Measurements from ENCODE around the gene BTBD9. TPM values are rescaled to one million over a fixed set of nuclear protein-coding genes. Genes with fewer than 3 reads are reported as not detected.

Gene BTBD9
- total RNA-seq, 1 experiment from 2014 or later, result 6.5 TPM

- no peak for DNase-seq (ENCODE audit: low read depth)
Measured at GRCh38 chr6:38555606-38556005, 84.1 kb downstream of the BTBD9 start.

- DNase-seq (ENCODE audit: low read depth), result peak; percentile 65
Measured at GRCh38 chr6:38554700-38555413, 84.9 kb downstream of the BTBD9 start.

DNA sequence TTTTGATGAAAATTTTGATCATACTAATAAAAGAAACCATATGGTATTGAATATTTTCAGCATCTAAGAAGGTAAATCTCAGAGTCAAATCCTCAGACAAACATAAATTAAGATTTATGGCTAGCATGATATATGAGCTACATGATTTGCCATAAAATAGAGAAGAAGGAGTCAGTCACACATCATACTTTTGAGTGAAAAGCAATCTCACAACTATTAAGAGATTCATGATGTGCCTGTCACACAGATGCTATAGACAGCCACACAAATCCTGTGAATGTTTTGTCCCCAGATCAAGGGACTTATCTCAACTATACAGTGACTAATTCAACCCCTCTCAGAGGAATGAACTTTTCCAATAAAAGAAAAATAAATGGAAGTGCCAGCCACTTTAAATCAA lies 85.7 kb downstream of the BTBD9 start:
- DNase-seq (ENCODE audit: low read depth), result no peak

DNA sequence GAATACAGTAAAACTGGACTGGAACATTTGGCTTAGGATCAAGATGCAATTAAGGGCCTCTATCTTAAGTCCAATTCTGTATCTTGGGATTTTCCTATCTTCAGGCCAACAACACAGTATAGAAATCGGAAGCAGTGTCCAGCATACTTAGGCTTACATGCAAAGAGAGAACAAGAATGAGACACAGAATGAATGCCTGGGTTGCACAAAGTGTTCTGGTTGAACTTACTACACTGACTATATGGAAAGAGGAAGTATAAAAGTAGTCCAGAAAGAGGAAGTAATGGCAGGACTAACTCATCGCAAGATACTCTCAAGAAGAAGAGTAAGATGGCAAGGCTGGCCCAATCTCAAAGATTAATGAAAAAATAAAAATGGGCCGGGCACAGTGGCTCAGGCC lies 87.6 kb downstream of the BTBD9 start:
- DNase-seq (ENCODE audit: low read depth), result no peak

DNA sequence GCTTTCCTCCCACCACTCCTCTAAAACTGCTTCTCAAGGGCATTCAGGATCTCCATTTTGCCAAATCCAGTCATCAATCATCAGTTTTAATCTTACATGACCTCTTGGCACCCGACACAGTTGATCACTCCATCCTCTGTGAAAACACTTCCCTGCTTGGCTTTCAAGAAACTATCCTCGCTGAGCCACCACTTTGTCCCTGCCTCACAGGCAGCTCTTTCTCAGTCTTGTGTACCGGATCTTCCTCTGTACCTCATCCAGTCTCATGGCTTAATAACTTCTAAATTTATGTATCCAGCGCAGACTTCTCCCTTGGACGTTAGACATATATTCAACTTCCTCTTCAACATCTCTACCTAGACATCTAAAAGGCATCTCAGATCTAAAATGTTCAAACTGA lies 89.9 kb downstream of the BTBD9 start:
- no peak for DNase-seq (ENCODE audit: low read depth)

GRCh38 chr6:38549180-38549579 lies 90.5 kb downstream of the BTBD9 start:
- DNase-seq (ENCODE audit: low read depth), result no peak

GRCh38 chr6:38543022-38543421 lies 96.7 kb downstream of the BTBD9 start:
- DNase-seq (ENCODE audit: low read depth), result no peak

GRCh38 chr6:38542031-38542430 lies 97.7 kb downstream of the BTBD9 start:
- DNase-seq (ENCODE audit: low read depth), result no peak

DNA sequence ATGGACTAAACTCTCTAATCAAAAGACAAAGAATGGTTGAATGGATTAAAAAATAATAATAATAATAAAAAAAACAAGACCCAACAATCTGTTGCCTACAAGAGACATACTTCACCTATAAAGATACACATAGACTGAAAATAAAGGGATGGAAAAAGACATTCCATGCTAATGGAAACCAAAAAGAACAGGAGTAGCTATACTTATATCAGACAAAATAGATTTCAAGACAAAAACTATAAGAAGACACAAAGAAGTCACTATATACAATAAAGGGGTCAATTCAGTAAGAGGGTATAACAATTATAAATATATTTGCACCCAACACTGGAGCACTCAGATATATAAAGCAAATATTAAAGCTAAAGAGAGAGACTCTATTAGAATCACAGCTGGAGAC lies 106.7 kb downstream of the BTBD9 start:
- no peak for DNase-seq (ENCODE audit: low read depth)

DNA sequence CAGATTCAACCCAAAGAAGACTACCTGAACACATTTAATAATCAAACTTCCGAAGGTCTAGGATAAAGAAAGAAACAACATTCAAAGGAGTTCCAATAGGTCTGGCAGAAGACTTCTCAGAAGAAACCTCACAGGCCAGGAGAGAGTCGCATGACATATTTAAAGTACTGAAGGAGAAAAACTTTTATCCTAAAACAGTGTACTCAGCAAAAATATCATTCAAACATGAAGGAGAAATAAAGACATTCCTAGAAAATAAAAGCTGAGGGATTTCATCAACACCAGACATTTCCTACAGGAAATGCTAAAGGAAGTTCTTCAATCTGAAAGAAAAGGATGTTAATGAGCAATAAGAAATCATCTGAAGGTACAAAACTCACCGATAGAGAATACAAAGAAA lies 108.6 kb downstream of the BTBD9 start:
- DNase-seq (ENCODE audit: low read depth), result no peak

DNA sequence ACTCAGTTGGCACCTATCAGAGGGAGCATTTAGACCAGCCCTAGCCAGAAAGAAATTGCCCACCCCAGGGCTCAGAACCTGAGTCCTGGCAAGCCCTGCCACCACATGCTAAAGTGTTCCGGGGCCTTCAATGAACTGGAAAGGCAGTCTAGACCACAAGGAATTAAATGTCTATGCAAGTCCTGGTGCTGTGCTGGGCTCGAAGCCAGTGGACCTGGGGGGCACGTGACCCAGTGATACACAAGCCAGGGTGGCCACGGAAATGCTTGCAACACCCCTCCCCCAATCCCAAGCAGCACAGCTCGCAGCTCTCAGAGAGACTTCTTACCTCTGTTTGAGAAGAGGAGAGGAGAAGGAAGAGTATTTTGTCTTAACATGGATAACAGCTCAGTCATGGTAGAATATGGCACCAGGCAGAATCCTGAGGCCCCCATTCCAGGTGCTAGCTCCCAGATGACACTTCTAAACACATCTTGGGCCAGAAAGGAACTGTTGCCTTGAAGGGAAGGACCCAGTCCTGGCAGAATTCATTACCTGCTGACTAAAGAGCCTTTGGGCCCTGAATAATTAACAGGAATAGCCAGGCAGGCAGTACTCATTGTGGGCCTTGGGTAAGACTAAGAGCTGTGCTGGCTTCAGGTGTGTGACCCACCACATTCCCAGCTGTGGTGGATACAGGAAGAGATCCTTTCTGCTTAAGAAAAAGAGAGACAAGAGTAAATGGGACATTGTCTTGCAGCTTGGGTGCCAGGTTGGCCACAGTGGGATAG lies 111.3 kb downstream of the BTBD9 start:
- no peak for DNase-seq (ENCODE audit: low read depth)

- no peak for DNase-seq (ENCODE audit: low read depth)
Measured at GRCh38 chr6:38527371-38527770, 112.4 kb downstream of the BTBD9 start.

GRCh38 chr6:38525888-38526287 lies 113.8 kb downstream of the BTBD9 start:
- DNase-seq (ENCODE audit: low read depth), result no peak

- DNase-seq (ENCODE audit: low read depth), result peak; percentile 19
Measured at GRCh38 chr6:38524436-38525145, 115.1 kb downstream of the BTBD9 start.

DNA sequence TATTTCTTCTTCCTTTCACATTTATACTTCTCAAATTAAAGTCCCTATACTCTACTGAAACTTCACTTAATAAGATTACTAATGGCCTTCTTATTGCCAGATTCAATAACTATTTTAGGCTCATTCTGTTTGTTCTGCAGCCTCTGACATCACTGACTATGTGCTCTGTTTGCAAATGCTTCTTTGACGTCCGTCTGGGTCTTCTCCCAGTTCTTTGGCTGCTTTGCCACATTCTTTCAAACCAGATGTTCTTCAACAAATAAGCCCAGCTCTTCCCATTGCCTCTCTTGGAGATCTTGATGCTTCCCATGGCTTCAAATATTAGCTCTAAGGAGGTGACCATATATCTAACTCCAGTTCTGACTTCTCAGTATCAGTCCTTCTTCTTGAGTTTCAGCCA lies 117.4 kb downstream of the BTBD9 start:
- DNase-seq (ENCODE audit: low read depth), result no peak

- no peak for DNase-seq (ENCODE audit: low read depth)
Measured at GRCh38 chr6:38518511-38519304, 121.0 kb downstream of the BTBD9 start.

DNA sequence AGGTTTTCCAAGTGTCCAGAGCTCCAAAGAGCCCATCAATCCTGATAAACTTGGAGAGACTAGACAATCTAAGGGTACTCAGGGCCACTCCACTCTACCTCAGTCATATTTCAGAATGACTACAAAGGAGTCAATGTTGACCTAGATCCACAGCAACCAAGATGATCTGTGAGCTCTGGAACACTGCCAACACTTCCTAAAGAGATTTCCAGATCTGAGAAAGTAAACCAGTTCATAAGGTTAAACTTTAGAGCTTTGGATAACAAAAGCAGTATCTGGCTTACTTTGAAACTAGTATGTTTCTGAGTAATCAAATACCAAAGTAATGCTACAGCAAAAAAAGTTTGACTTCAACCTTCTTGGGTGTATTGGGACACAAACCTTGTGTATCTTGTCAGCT lies 122.7 kb downstream of the BTBD9 start:
- DNase-seq (ENCODE audit: low read depth), result peak; percentile 50

- no peak for DNase-seq (ENCODE audit: low read depth)
Measured at GRCh38 chr6:38514399-38514798, 125.3 kb downstream of the BTBD9 start.

GRCh38 chr6:38512211-38512610 lies 127.5 kb downstream of the BTBD9 start:
- no peak for DNase-seq (ENCODE audit: low read depth)

- DNase-seq (ENCODE audit: low read depth), result peak; percentile 32
Measured at GRCh38 chr6:38510205-38510604, 129.5 kb downstream of the BTBD9 start.

DNA sequence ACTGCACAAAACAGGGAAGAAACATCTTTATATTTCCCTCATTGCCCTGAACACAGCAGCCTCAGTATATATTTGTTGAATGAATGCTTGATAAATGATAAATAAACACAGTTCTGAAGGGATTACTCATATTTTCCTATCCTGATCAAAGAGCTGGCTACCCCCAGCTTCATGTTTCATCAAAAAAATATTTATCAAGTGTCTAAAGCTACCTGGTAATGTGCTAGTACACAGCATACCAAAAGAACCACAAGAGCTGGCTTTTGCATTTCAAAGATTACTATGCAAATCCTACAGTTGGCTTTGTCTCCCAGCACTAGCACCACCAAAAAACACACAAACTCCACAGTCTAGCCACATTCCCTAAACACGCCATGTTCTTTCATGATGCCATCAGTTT lies 130.0 kb downstream of the BTBD9 start:
- peak; percentile 65 for DNase-seq (ENCODE audit: low read depth)

DNA sequence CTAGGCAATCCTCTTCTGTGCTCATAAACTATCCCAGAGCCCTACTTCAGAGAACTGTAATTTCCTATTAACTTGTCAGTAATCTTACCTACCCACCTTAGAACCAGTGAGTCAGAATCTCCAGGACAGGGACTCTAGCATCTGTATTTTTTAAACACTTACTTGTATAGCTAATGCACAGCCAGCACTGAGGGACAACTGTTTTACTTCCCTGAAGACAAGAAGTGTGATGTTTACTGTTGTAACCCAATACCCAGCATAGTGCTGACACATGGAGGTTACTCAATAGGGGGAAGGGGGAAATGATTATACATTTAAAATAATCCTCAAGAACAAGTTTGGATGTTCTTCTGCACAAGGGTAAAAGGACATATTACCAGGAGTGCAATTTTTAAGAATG lies 130.8 kb downstream of the BTBD9 start:
- peak; percentile 71 for DNase-seq (ENCODE audit: low read depth)

Measured in LHCN-M2 (cell line).